Activated T-cell treated with anti-CD3 and anti-CD28 coated beads, Interleukin-2, amount 50 U/mL, for 24 hours (primary cell): Measurements from ENCODE around the gene APEH.

Experiments
- DNase-seq: peaks from one replicate; pipeline ENCODE4 v3.0.0-alpha.2; 2020
- H3K27ac Mint-ChIP-seq: 2 replicates; pipeline ENCODE4 v1.8.0; 2020; ENCODE audit warnings: mild to moderate bottlenecking, mixed read lengths
- H3K27me3 Mint-ChIP-seq: 2 replicates; pipeline ENCODE4 v1.8.0; 2020; ENCODE audit warnings: mixed read lengths
- H3K36me3 Mint-ChIP-seq: 2 replicates; pipeline ENCODE4 v1.8.0; 2020; ENCODE audit warnings: low read depth, mixed read lengths
- H3K4me1 Mint-ChIP-seq: 2 replicates; pipeline ENCODE4 v1.8.0; 2020; ENCODE audit warnings: low read depth, mixed read lengths
- H3K4me3 Mint-ChIP-seq: 2 replicates; pipeline ENCODE4 v1.8.0; 2020; ENCODE audit warnings: mild to moderate bottlenecking, moderate library complexity, mixed read lengths
- H3K9me3 Mint-ChIP-seq: 2 replicates; pipeline ENCODE4 v1.8.0; 2020; ENCODE audit warnings: mixed read lengths

The APEH gene

DNA sequence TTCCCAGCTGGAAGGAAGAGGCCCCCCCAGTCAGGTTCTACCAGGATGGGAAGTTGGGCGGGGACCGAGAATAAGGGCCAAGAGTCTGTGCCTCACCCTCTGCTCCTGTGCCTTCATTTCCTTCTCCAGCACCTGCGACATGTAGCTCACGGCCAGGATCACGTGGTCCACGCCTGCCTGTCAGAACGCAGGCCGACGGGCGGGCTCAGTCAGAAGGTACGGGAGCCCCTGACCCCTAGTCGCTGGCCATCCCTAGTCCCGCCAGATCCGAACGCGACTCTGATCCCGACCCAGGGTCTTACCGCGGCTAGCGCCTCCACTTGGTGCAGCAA lies 49.1 kb downstream of the APEH start:
- peak; percentile 71 for DNase-seq
- Mint-ChIP-seq H3K4me3 (peak overlapping the region; percentile 96), H3K27me3 (no peaks in the 10 kb centered on the region), H3K36me3 (peaks cover 77% of the 10 kb centered on the region), H3K4me1 (peaks cover 57% of the 10 kb centered on the region), H3K9me3 (no peaks in the 10 kb centered on the region), H3K27ac (peak overlapping the region; percentile 97)

DNA sequence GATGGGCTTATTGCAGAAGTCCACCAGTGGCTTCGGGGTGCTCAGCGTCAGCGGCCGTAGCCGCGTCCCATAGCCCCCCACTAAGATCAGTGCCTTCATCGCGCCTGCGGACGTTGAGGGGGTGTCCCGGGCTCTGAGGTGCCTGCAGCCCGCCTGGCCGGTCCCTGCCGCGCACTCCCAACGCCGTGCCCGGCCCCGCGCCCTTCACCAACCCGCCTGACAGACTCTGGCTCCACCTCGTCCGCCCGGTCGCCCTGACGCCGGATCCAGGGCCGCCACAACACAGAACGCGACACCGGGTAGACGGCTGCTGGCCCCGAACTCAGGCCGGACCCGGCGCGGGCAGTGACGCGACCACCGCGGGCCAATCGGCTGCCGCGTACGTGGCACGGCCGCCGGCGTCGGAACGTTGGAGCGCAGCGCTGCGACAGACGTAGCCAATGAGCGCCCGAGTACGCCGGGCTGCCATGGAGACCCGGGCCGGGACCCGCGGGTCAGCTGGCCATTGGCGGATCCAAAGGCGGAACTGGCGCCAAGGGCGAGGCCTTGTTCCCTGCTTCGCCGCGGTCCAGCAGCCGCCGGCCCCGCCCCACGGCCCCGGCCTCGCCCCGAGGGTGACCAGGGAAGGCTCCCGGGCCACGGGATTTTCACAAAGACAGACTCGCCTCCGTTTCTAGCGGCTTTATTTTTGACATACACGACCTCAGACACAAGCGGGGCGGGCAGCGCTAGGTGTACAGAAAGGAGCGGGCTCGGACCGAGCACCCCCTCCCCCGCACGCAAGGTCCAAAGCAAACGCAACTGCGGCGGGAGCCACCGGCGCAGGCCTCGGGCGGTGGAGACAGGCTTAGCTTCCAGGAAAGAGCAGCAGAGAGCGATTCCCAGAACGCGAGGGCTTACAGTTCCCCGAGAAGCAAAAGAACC lies 49.7 kb downstream of the APEH start, which contains the start of gene GMPPB:
Gene GMPPB, minus strand, starts transcription at position 324 of the 924 bp plus-strand sequence. Its CDS starts 225 bp downstream, at position 99.
- Mint-ChIP-seq H3K4me3 (peak within 1 kb of the TSS; percentile 96), H3K27ac (peak within 1 kb of the TSS; percentile 97), H3K36me3 (peaks cover 78% of the 10 kb centered on the region), H3K27me3 (no peaks in the 10 kb centered on the region), H3K4me1 (peaks cover 51% of the 10 kb centered on the region), H3K9me3 (no peaks in the 10 kb centered on the region)
- peak; percentile 95 for DNase-seq

DNA sequence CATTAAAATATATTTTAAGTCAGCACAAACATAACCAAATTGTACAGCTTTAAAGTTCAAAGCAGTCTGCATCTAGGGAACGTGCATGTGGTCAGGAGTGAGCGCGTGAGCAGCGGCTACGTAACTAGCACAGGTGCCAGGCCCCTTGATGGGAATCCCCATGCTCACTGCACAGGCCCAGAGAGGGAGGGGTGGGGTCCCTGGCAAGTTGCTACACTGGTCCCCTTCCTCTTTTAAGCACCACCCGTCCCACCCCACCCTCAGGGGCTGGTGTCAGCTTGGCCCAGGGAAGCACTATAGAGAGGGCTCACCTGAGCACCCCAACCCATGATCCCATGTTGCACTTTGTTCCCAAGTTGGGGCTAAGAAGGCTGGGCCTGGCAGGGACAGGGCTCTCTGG lies 50.4 kb downstream of the APEH start:
- Mint-ChIP-seq H3K4me3 (peak overlapping the region; percentile 96), H3K9me3 (no peaks in the 10 kb centered on the region), H3K27ac (peak overlapping the region; percentile 97), H3K4me1 (peaks cover 44% of the 10 kb centered on the region), H3K27me3 (no peaks in the 10 kb centered on the region), H3K36me3 (peaks cover 78% of the 10 kb centered on the region)
- peak; percentile 54 for DNase-seq

DNA sequence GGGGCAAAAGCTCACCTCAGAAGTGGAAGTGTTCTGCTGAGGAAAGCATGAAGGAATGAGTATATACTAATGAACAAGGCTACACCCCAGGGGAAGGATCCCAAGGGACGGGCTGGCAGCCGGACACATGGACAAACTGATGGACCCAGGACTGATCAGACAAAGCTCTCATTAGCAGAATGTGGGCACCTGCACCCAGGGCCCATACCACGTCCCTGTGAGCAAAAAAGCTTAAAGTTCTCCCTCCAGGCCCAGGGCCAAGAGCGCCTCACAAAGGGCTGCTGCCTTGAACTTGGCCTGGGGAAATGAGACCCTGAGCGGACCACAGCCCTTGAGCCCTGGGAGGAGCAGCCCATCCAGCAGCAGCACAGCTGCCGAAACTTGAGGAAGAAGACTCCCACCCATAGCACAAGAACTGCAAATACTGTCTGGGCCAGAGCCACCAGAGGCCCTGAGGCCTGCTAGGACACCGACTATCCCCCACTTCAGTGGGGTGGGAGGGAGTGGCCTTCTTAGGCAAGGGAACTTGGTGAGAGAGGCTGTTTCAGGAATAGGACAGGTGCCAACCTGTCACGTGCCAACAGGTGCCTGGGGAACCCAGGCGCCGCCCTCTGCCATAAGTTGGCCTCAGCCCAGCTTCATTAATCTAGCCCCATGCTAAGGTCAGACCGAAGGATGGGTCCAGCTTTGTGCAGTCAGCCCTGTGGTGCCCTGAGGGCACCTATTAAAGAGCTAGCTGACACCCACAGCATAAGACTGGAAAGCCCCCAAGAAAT lies 51.9 kb downstream of the APEH start:
- Mint-ChIP-seq H3K27me3 (no peaks in the 10 kb centered on the region), H3K9me3 (no peaks in the 10 kb centered on the region), H3K27ac (peak overlapping the region; percentile 61), H3K4me1 (peaks cover 29% of the 10 kb centered on the region), H3K36me3 (peaks cover 72% of the 10 kb centered on the region), H3K4me3 (no peak overlapping the region)
- no peak for DNase-seq

DNA sequence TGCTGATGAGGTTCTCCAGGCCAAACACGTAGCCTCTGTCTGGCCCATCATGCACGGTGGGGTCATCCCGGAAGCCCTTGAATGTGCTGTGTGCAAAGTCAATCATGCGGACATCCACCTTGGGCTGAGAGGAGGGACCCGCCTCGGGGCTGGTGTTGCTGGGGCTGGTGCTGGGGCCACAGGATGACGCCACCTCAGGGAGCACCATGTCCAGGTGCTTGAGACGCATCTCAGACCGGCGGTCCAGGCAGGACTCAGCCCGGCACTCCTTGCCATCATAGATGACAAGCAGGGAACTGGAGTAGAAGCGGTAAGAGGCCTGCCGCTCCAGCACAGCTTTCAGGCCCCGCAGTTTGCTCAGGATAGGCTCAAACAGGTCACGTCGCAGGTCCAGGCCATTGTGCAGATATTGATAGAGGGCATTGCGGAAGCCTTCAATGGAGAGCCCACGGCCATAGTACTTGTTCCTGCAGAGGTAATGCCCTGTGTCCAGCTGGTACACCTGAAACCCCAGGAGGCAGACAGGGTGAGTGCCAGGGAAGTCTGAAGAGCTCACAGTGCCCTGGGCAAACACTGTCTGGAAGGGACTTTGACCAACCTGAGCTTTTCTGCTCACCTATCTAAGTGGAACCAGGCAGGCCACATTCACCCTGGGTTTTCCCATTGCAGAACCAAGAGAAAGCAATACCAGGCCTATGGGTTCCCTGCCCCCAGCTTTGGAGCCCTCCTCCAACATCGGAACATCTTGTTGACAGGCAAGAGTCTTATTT lies 53.2 kb downstream of the APEH start:
- Mint-ChIP-seq H3K9me3 (no peaks in the 10 kb centered on the region), H3K4me1 (peaks cover 18% of the 10 kb centered on the region), H3K27ac (no peak overlapping the region), H3K4me3 (no peak overlapping the region), H3K36me3 (peaks cover 71% of the 10 kb centered on the region), H3K27me3 (no peaks in the 10 kb centered on the region)
- DNase-seq, result no peak

DNA sequence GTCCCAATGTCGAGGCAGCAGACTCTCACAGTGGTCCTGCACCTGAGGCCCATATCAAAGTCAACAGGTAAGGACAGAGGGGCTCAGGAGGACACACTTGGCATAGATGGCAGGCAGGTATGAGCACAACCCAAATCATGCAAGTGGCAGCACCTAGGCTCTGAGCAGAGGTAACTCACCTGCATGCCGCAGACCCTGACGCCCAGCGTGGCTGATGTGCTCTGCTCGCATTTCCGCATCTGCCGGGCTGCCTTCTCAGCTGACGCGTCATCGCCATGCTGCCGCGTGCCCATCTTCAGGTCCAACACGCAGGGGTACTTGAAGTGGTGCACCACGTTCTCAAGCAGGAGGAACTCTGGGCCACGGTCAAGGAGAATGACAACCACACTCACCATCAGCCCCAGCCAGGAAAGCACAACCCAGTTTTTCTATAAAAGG lies 53.8 kb downstream of the APEH start:
- no peak overlapping the region for H3K27ac Mint-ChIP-seq
- H3K36me3 Mint-ChIP-seq, result peaks cover 71% of the 10 kb centered on the region
- no peak for DNase-seq
- peaks cover 12% of the 10 kb centered on the region for H3K4me1 Mint-ChIP-seq
- H3K9me3 Mint-ChIP-seq, result no peaks in the 10 kb centered on the region
- no peaks in the 10 kb centered on the region for H3K27me3 Mint-ChIP-seq
- no peak overlapping the region for H3K4me3 Mint-ChIP-seq

DNA sequence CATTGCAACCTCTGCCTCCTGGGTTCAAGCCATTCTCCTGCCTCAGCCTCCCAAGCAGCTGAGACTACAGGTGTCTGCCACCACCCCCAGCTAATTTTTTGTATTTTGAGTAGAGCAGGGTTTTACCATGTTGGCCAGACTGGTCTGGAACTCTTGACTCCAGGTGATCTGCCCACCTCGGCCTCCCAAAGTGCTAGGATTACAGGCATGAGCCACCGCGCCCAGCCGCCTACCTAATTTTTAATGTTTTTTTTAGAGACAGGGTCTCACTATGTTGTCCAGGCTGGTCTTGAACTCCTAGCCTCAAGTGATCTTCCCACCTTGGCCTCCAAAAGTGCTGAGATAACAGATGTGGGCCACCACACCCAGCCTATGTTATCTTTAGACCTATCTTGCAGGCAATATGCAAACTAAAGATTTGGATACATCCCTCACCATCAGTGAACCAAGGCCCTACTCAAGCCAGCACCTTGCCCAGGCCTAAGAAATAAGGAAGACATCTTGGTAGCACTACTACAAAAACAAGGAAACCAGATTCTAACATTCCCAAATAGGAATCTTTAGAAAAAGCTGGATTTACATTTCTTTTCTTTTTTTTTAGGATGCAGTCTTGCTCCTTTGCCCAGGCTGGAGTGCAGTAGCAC lies 55.9 kb downstream of the APEH start:
- Mint-ChIP-seq H3K36me3 (peaks cover 79% of the 10 kb centered on the region), H3K27ac (peak overlapping the region; percentile 40), H3K27me3 (no peaks in the 10 kb centered on the region), H3K9me3 (no peaks in the 10 kb centered on the region), H3K4me3 (no peak overlapping the region), H3K4me1 (peaks cover under 1% of the 10 kb centered on the region)
- DNase-seq, result no peak

DNA sequence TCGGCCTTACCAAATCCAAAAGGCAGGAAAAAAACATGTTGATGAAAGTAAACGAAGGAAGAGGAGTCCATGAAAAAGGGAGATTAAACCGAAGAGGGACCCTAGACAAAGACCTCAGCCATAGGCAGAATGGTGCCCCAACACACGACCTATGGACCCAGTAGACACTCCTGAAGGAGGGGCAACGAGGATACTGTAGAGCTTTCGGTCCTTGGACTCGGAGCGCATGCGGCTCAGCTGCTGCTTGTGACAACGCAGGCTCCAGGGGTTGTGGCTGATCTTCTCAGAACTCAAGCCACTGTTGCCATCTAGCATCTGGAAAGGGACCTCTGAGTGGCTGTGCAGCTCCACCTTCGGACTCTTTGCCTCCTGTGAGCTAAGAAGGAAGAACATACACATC lies 58.4 kb downstream of the APEH start:
- Mint-ChIP-seq H3K27ac (no peak overlapping the region), H3K27me3 (no peaks in the 10 kb centered on the region), H3K4me1 (no peaks in the 10 kb centered on the region), H3K4me3 (no peak overlapping the region), H3K9me3 (no peaks in the 10 kb centered on the region), H3K36me3 (peaks cover 77% of the 10 kb centered on the region)
- DNase-seq, result no peak

DNA sequence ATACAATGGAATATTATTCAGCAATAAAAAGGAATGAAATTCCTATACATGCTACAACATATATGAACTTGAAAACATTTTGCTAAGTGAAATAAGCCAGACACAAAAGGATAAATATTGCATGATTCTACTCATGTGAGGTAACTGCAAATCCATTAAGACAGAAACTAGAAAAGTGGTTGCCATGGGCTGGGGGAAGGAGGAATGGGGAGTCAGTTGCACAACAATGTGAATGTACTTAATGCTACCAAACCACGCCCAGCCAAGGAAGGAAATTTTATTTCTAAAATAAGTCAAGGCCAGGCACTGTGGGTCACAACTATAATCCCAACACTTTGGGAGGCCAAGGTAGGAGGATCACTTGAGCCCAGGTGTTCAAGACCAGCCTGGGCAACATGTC lies 59.4 kb downstream of the APEH start:
- no peak overlapping the region for H3K4me3 Mint-ChIP-seq
- H3K4me1 Mint-ChIP-seq, result peaks cover under 1% of the 10 kb centered on the region
- H3K9me3 Mint-ChIP-seq, result no peaks in the 10 kb centered on the region
- H3K36me3 Mint-ChIP-seq, result peaks cover 77% of the 10 kb centered on the region
- H3K27me3 Mint-ChIP-seq, result no peaks in the 10 kb centered on the region
- H3K27ac Mint-ChIP-seq, result peak overlapping the region; percentile 35
- DNase-seq, result no peak
